ENCODE results near the gene FARP1.

Gene FARP1

DNA sequence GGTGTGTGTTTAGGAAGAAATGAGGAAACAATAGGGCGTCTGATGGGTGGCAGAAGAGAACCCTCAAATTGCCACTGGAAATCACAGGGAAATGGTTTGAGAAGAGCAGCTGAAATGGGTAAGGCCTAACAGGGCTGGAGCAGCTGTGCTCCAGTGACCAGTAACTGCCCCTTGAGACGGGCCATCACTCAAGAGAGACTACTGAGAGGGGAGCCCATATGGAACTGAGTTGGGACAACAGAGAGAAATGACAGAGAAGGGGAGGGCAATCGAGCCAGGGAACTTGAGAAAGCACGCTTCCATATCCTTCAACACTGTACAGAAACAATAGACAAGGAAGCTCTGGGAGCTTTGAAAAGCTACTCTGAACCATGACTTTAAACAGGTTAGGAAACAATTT lies 209.3 kb downstream of the FARP1 start:
- Histone ChIP-seq H3K9me2 (replicated peaks; ENCODE audit: insufficient read depth, low read length) (no peaks in the 10 kb centered on the region), H3K9me3 (ENCODE audit: insufficient read depth, low read length) (no peaks in the 10 kb centered on the region), H3K9ac (ENCODE audit: low read length) (no peak overlapping the region), H3K36me3 (ENCODE audit: low read length) (no peaks in the 10 kb centered on the region), H3K4me2 (ENCODE audit: low read depth, low read length, poor library complexity, severe bottlenecking) (no peak overlapping the region), H3K27ac (ENCODE audit: low read depth, low read length) (no peak overlapping the region), H2AFZ (ENCODE audit: low read depth, low read length, severe bottlenecking) (no peak overlapping the region), H4K20me1 (ENCODE audit: low read depth, low read length) (no peaks in the 10 kb centered on the region), H3K27me3 (ENCODE audit: low read length) (no peaks in the 10 kb centered on the region), H3K4me3 (ENCODE audit: insufficient read depth, low read length, poor library complexity, severe bottlenecking) (no peak overlapping the region), H3F3A (ENCODE audit: insufficient read depth) (no peaks in the 10 kb centered on the region), H3K79me2 (ENCODE audit: insufficient read depth, low read length) (no peaks in the 10 kb centered on the region)
- TF ChIP-seq EZH2phosphoT487 (conservative IDR thresholded peaks at IDR 0.05; ENCODE audit: low read length): no peak
- TF ChIP-seq, protein P1, sequence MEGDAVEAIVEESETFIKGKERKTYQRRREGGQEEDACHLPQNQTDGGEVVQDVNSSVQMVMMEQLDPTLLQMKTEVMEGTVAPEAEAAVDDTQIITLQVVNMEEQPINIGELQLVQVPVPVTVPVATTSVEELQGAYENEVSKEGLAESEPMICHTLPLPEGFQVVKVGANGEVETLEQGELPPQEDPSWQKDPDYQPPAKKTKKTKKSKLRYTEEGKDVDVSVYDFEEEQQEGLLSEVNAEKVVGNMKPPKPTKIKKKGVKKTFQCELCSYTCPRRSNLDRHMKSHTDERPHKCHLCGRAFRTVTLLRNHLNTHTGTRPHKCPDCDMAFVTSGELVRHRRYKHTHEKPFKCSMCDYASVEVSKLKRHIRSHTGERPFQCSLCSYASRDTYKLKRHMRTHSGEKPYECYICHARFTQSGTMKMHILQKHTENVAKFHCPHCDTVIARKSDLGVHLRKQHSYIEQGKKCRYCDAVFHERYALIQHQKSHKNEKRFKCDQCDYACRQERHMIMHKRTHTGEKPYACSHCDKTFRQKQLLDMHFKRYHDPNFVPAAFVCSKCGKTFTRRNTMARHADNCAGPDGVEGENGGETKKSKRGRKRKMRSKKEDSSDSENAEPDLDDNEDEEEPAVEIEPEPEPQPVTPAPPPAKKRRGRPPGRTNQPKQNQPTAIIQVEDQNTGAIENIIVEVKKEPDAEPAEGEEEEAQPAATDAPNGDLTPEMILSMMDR (IDR thresholded peaks at IDR 0.05; ENCODE audit: insufficient read depth, low read length, poor library complexity, severe bottlenecking): no peak

- H3K79me2 ChIP-seq (ENCODE audit: insufficient read depth, low read length): no peaks in the 10 kb centered on the region
- no peak overlapping the region for H3K4me3 ChIP-seq (ENCODE audit: insufficient read depth, low read length, poor library complexity, severe bottlenecking)
- H3K9me2 ChIP-seq (replicated peaks; ENCODE audit: insufficient read depth, low read length): no peaks in the 10 kb centered on the region
- no peak for TF ChIP-seq EZH2phosphoT487 (conservative IDR thresholded peaks at IDR 0.05; ENCODE audit: low read length)
- TF ChIP-seq, protein P1 (IDR thresholded peaks at IDR 0.05; ENCODE audit: insufficient read depth, low read length, poor library complexity, severe bottlenecking): no peak
- H3K9ac ChIP-seq (ENCODE audit: low read length): no peak overlapping the region
- no peaks in the 10 kb centered on the region for H3K27me3 ChIP-seq (ENCODE audit: low read length)
- no peak overlapping the region for H3K27ac ChIP-seq (ENCODE audit: low read depth, low read length)
- H2AFZ ChIP-seq (ENCODE audit: low read depth, low read length, severe bottlenecking): no peak overlapping the region
- H3K36me3 ChIP-seq (ENCODE audit: low read length): no peaks in the 10 kb centered on the region
- H3K4me2 ChIP-seq (ENCODE audit: low read depth, low read length, poor library complexity, severe bottlenecking): no peak overlapping the region
- H4K20me1 ChIP-seq (ENCODE audit: low read depth, low read length): no peaks in the 10 kb centered on the region
- no peaks in the 10 kb centered on the region for H3F3A ChIP-seq (ENCODE audit: insufficient read depth)
- H3K9me3 ChIP-seq (ENCODE audit: insufficient read depth, low read length): no peaks in the 10 kb centered on the region
Measured at GRCh38 chr13:98353750-98354149, 210.9 kb downstream of the FARP1 start.

DNA sequence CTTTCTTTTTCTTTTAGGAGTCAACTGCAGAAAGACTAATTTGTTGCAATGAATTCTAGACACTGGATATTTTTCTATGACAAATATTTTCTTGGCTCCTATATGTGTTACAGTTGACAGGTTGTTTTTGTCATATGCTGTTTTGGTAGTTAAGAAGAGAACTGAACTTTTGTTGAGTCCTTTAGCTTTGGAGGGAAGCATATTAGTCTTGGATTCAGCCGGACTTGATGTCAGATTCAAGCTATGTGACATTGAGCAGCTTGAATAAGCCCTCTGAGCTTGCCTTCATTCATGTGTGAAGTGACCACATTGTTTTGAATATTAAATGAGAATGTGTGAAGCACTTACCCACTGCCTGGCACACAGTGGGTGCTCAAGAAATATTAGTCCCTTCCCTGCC lies 216.0 kb downstream of the FARP1 start:
- Histone ChIP-seq H2AFZ (ENCODE audit: low read depth, low read length, severe bottlenecking) (no peak overlapping the region), H3K27me3 (ENCODE audit: low read length) (no peaks in the 10 kb centered on the region), H3K4me3 (ENCODE audit: insufficient read depth, low read length, poor library complexity, severe bottlenecking) (no peak overlapping the region), H3K9me3 (ENCODE audit: insufficient read depth, low read length) (no peaks in the 10 kb centered on the region), H3K27ac (ENCODE audit: low read depth, low read length) (no peak overlapping the region), H3K36me3 (ENCODE audit: low read length) (no peaks in the 10 kb centered on the region), H3K9ac (ENCODE audit: low read length) (no peak overlapping the region), H3K9me2 (replicated peaks; ENCODE audit: insufficient read depth, low read length) (no peaks in the 10 kb centered on the region), H3K79me2 (ENCODE audit: insufficient read depth, low read length) (no peaks in the 10 kb centered on the region), H3F3A (ENCODE audit: insufficient read depth) (no peaks in the 10 kb centered on the region), H3K4me2 (ENCODE audit: low read depth, low read length, poor library complexity, severe bottlenecking) (no peak overlapping the region), H4K20me1 (ENCODE audit: low read depth, low read length) (no peaks in the 10 kb centered on the region)
- TF ChIP-seq, protein P1 (IDR thresholded peaks at IDR 0.05; ENCODE audit: insufficient read depth, low read length, poor library complexity, severe bottlenecking): no peak
- no peak for TF ChIP-seq EZH2phosphoT487 (conservative IDR thresholded peaks at IDR 0.05; ENCODE audit: low read length)

All from SU-DHL-6 (cell line).